Islet of Langerhans (tissue), 1 donor: ENCODE results near the gene TNF.

Experiments
- FAIRE-seq: peaks from one replicate; lab custom pipeline; 2011; peaks lifted over from hg19 to GRCh38; lab: Jason Lieb, UNC

TNF gene

DNA sequence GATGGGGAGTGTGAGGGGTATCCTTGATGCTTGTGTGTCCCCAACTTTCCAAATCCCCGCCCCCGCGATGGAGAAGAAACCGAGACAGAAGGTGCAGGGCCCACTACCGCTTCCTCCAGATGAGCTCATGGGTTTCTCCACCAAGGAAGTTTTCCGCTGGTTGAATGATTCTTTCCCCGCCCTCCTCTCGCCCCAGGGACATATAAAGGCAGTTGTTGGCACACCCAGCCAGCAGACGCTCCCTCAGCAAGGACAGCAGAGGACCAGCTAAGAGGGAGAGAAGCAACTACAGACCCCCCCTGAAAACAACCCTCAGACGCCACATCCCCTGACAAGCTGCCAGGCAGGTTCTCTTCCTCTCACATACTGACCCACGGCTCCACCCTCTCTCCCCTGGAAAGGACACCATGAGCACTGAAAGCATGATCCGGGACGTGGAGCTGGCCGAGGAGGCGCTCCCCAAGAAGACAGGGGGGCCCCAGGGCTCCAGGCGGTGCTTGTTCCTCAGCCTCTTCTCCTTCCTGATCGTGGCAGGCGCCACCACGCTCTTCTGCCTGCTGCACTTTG, at the start of gene TNF:
Gene TNF, plus strand, starts transcription at position 231 of the 567 bp plus-strand sequence. Its CDS starts 177 bp downstream, at position 408.
- no peak for FAIRE-seq

DNA sequence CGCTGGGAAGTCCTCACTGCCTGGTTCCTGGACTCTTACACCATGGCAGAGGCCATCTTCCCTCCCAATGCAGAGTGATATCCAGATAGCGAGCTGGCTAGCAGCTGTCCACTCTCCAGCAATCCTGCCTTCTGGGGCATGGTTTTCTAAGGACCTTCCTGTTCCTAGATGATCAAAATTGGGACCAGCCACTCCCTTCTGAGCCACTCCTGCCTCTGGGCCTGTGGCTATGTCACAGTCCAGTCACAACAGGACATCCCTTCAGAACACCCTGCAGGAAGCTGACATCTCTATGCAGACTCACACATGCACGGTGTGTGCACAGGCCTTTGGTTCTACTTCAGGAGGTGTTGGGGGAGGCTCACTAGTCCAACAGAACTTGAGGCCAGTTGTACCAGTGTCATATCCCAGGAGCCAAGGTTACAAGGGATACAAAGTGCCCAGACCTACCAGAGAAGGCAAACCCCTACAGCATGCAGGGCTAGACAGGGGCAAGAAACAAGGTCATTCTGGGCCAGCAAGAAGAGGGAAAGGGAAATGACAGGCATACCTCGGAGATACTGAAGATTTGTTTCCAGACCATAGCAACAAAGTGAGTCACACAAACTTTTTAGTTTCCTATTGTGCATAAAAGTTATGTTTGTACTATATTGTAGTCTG, 49.3 kb upstream of the TNF start:
- FAIRE-seq, result no peak

DNA sequence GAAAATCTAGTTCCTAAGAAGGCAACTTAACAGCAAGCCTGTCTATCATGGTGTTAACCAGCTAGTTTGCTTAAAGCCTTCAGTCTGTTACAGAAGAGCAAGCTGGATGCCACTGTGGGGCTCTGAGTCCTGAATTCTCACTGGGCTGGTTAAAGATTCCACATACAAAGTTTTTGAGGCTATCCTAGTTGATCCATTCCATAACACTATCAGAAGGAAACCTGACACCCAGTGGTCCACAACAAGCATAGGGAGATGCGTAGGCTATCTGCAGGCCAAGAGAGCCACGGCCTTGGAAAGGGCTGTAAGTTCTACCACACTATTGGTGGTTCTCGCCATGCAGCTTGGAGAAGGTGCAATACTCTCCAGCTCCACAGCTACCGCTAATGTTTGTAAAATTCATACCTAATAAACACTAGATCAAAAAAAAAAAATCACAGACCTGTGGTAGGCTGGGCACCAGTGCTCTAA, 47.0 kb upstream of the TNF start:
- FAIRE-seq, result no peak

DNA sequence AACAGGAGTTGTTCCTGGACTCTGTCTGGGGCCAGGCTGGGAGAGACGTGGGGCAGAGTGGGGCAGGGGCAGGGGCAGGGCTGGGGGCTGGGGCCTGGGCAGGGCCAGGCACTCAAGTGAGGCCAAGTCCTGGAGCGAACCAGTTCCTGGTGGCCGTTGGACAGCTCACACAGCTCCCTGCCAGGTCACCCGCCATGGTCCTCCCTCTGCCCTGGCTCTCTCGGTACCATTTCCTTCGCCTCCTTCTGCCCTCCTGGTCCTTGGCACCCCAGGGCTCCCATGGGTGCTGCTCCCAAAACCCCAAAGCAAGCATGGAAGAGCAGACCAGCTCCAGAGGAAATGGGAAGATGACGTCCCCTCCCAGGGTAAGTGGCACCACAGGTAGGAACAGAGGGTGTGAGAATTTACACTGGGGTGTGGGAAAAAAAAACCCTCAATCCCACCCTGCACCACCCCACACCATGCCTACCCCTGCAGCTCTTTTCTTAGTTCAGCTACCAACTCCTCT, 46.5 kb upstream of the TNF start, which contains the start of gene MCCD1:
Gene MCCD1, plus strand, starts transcription at position 142 of the 508 bp plus-strand sequence. Its CDS starts 53 bp downstream, at position 195.
- FAIRE-seq, result no peak

DNA sequence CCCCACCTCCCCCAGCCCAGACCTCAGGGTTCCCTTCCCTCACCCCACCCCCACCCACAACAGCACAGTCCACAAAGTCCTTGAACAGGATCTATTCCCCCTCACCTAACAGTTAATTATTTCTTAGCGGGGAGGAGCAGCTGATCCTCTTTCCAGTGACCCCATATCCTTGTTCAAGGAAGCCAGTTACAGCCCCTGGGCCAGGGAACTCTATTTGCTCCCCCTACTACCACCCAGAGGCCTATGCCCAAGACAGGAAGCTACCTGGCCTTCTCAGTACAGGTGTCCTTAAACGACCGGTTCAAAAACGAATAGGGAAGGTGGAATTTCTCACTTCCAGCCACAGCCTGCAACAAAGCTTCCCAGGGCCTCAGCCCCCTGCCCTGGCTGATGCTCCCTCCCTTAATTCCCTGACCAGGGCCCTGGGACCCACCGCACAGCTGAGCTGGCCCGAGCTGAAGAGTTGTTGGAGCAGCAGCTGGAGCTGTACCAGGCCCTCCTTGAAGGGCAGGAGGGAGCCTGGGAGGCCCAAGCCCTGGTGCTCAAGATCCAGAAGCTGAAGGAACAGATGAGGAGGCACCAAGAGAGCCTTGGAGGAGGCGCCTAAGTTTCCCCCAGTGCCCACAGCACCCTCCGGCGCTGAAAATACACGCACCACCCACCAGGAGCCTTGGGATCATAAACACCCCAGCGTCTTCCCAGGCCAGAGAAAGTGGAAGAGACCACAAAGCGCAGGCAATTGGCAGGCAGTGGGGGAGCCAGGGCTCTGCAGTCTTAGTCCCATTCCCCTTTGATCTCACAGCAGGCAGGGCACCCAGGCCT, 45.8 kb upstream of the TNF start:
- FAIRE-seq, result no peak

DNA sequence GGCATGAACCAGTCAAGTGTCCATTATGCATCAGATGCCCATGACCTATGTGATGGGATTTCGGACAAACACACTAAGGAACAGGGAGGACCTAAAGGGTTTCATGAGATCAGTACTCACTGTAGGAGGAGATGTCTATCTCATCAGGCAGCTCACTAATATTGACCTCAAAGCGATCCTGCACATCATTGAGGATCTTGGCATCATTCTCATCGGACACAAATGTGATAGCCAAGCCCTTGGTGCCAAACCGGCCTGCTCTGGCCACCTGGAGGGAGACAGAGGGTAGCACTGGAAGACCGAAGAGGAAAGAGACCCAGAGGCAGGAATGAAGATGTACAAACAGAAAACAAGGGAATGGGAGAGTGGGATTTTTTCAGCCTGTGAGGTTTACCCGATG, 44.7 kb upstream of the TNF start:
- FAIRE-seq, result no peak

DNA sequence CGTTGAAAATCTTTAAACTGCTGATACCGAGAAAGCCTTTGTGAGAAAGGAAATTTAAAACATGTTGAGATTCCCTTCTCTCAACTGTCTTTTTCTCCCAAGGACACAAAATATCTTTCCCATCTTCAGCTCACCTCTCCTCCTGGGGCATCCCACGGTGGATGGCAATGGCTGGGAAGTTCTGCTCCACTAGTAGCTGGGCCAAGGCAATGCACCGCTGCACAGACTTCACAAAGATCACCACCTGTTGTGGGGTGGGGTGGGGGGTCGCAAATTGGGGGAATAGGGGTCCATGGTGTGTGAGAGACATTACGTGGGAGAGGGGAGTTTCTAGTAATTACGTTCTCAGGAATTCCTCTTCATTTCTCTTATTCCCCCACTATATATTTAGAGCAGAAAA, 44.2 kb upstream of the TNF start:
- no peak for FAIRE-seq

DNA sequence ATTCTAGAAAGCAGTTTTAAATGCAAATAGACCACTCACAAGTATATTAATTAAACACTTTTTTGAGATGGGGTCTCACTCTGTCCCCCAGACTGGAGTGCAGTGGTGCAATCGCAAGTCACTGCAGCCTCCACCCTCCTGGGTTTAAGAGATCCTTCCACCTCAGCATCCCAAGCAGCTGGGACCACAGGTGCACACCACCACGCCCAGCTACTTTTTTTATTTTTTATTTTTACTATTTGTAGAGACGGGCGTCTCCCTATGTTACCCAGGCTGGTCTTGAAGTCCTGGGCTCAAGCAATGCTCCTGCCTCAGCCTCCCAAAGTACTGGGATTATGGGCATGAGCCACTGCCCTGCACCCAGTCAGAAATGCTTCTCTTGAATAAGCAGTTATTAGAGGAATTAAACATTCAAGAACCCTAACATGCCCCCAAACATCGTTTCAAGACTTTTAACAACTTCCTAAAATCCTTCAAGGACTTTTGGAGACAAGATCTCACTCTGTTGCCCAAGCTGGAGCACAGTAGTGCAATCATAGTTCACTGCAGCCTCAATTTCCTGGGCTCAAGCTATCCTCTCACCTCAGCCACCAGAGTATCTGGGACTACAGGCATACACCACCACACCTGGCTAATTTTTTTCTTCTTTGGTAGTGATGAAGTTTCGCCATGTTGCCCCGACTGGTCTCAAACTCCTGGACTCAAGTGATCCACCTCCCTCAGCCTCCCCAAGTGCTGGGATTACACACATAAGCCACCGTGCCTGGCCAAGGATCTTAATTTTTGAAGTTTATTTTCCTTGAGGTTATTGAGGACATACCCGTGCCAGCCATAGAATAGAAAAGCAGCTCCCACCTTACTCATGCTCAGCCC, 43.4 kb upstream of the TNF start:
- FAIRE-seq, result no peak

DNA sequence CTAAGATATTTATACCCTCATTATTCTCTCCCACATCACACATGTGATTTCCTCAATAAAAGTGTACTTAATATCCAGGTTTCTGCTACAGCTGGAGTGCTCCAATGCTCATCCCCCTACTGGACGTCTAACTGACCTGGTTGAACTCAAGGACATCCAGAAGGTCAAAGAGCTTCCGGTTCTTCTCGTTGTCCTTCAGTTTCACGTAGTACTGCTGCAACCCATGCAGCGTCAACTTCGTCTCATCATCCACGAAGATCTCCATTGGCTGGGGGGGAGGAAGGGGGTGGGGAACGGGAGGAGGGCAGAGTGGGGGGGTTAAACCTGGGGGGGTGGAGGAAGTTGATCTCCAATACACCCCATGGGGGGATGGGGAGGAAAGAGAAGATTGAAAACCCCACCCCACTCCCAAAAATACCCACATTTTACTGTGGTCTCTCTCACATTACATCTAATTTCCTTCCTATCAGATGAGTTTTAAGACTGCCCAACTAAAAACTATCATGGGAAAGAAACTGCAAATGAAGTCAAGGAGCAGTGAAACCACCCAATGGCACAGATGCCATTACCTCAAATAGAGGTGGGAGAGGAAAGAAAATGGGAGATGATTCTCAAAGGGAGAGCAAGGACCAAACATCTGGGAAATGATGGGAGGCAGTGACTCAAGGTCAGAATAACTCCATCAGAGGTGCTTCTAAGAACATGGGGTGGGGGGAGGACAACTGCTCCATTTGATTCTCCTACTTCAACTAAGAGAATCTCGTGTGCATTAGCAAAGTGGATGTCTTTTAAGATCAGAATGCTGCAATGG, 42.5 kb upstream of the TNF start:
- no peak for FAIRE-seq

DNA sequence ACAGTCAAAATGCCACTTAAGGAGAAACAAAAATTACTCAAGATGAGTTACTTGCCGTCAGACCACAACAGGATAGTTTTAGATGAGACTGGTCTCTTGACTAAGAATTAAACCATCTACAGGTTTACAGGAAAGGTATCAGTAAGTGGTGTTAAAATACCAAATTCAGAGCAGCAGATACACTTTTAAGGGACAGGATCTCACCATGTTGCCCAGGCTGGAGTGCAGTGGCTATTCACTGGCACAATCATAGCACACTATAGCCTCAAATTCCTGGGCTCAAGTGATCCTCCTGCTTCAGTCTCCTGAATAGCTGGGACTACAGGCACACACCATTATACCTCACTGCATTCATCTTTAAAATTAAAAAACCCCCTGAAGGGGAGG, 41.9 kb upstream of the TNF start:
- FAIRE-seq, result no peak

DNA sequence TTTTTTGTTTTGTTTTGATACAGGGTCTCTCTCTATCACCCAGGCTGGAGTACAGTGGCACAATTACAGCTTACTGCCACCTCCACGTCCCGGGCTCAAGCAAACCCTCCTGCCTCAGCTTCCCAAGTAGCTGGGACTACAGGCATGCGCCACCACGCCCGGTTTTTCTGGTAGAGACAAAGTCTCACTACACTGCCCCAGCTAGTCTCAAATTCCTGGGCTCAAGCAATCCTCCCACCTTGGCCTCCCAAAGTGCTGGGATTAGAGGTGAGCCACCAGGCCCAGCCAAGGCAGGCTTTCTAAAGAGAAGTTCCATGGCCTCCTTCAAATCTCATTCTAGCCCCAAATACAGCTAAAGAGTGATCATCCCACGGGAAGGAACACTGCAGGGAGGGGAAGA, 41.4 kb upstream of the TNF start:
- FAIRE-seq, result no peak

DNA sequence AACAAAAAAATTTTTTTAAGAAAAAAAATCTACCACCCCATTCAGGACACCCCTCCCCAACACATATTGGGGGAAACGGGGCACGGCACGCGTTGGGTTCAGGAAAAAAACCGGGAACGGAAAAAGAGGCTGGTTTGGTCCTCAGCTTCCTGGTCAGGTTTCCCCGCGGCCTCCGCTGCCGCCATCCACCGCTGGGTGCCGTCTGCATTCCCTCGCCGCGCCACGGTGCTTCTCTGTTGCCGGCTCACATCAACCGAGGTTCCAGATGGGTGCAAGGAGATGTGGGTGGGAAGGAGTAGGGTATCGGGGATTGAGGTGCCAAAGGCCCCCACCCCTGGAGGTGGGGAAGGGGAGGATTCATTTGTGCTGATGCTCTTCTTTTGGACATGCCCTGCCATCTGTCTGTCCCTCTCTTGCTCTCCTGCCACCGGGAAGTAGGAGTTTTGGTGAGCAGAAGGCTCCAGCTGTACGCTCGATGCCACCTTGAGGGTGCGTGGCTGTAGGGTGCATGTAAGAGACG, 40.8 kb upstream of the TNF start:
- no peak for FAIRE-seq

DNA sequence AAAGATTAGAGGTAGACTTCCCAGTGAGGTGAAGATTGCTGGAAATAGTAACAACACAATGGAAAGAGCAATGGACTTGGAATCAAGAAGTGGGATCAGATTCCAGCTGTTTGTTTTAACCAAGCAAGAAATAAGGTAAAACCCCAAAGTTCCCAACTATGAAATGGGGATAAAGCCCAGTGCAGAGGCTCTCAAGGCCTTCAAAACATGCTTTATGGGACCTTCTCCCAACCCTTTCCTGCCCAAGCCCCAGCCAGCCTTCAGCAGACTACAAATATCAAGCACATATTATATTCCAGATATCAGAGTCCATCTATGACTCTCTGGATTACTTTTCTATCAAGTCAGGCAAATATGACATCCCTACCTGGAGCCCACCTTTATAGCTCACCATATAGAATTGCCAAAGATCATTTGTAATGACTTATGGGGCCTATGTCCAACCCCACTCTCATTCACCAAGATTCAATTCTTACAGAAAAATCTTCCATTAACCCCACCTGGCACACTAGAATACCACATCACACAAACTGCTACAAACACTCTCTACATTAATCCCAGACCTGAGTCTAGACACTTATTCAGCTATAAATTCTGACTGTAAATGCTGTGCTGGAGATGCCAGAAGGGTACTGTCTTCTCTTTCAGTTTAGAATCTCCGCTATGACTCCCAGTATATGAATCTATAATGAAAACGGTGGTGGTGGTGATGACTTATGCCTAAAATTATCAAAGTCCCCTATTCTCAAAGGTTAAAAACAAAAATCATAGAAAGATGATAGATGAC, 39.6 kb upstream of the TNF start:
- FAIRE-seq, result no peak

DNA sequence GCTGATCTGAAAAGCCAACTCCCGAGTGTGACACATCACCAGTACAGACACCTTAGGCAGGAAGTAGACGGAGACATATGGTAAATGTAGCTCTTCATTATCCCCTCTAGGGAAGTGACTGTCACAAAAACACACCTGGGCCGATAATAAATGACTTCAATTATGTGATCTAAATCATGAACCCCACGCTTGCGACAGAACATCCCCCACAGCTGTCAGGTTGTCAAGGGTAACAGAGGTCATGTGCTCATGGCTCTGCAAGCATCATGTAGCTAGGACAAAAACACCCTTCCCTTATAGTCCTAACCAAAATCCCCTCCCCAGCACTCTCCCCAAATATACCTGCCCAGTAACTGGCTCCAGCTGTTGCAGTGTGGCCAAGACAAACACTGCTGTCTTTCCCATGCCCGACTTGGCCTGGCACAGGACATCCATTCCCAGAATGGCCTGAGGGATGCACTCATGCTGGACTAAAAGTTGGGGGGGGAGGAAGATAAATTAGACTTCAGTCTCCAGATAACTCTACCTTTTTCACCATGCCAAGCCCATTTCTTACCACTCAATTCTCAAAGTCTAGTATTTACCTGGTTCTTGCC, 36.5 kb upstream of the TNF start:
- FAIRE-seq, result no peak

DNA sequence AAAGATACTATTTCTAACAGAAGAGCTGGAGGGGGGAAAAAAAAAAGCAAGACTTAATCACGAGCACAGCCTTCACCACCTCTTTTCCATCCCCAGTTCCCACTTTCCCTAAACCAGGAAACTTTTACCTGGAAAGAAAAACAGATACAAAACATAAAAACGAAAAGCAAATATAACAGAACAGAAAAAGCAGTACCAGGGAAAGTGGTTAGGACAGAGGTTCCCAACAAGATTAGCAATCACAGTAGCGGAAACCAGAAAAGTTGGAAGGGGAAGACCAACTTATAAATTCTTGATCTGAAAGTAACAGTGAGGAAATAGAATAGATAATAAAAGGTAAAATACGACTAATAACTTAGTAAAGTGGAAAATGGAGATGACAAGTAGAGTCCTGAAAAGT, 34.7 kb upstream of the TNF start:
- no peak for FAIRE-seq

DNA sequence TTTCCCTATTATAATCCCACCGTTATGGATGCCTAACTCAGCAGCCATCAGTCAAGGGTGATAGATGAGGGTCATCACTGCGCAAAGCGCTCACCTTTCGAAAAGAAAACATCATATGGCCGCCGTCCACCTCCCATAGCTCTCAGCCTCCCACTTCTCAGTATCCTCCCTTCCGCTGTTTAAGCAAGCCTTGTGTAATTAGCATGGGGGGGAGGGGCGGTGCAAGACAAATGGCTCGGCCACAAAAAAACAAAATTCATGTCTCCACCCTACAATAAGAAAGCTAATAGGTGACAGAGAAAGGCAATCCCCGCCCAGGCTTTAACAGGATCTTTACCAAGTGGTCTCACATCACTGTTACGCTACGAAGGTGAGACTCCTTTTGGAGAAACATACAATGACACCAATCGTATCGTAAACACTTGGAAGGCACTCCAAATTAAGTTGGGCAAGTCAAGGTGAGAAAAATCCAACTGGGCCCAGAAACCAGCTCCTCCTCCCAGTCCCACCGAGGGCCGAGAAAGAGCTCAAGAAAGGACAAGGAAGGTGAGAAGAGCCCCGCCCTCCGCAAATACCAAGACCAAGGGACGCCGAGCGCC, 34.2 kb upstream of the TNF start:
- no peak for FAIRE-seq

DNA sequence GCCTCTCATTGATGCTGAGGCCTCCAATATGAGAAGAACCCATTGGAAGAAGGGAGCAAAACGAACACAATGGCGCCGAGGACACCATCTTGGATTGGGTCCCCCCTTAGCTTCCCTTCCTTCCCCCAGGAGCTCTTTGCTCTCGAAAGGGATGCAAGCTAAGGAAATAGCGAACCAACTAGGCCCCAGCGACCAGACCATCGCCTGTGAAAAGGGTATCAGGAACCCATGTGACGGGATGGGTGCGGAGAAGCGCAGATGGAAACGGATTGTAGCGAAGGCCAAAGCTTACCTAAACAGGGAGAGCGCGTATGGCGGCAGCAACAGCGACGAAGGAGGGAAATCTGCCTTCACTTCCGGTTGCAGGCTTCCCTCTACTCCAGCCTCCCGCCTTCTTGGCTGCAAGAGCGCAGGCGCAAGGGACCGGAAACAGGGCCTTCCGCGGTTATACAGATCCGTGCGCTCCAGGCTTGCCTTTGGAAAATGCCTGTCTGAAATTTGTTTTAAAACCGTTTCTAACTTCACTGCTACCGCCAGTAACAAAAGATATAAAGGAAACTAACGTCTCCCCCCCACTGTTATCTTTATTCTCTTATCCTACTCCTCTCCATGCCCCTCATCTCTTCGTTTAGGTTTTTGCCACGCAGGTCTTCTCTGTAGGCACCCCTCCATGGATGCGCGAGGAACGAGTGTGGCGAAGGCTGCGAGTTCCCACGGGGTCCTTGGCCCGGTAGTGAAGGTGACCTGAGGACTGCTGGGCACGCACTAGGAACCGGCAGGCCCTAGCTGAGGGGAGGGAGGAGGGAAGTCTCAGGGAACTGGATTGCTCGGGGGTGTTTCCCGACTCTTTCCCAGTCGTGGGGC, 33.5 kb upstream of the TNF start, which contains the start of gene DDX39B:
Gene DDX39B, minus strand, starts transcription at position 346 of the 864 bp plus-strand sequence. CDS start 1,471 bp downstream, outside the sequence.
- FAIRE-seq, result no peak

DNA sequence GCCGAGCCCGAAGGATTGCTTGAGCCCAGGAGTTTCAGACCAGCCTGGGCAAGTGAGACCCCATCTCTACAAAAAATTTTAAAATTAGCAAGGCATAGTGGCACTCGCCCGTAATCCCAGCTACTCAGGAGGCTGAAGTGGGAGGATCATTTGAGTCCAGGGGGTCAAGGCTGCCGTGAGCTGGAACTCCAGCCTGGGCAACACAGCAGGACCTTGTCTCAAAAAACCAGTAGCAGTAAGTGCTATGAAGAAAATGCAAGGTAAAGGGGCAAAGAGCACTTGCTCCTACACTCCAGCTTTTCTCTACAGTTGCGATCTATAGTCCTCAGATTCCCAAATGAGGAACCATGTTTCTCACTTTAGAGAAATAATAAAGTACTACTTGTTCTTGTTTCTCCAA, 31.7 kb upstream of the TNF start:
- FAIRE-seq, result no peak
